GM18870 (cell line): ENCODE data around the gene FSD2.
"Not testable (repeated sequence)": the region's sequence is repeated elsewhere in the genome, so short reads cannot be mapped to it uniquely, and the experiment has no call there.

Source experiments
- ATAC-seq: cut with Tn5 transposase; IDR thresholded peaks from one replicate; pipeline ENCODE4 v1.9.1; 2021; ENCODE audit warnings: moderate library complexity; ENCODE audit not compliant: unreplicated experiment

Gene FSD2

GRCh38 chr15:82830427-82831173 lies 24.7 kb upstream of the FSD2 start:
- ATAC-seq = no peak

DNA sequence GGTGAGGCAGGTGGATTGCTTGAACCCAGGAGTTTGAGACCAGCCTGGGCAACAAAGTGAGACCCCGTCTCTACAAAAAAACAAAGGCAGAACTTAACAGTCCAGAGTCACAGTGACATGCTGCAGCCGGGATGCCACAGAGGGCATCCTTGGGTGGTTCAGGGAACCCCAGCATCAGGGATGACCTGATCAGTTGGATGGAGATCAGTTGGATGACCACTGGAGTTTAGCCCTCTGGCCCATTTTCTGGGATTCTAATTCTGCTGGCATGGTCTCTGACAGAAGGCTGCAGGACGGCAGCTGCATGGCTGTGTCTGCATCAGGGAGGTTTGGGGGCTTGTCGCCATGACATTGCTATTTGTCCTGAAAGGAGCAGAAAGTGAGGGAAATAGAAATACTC lies 23.4 kb upstream of the FSD2 start:
- no peak for ATAC-seq

- no peak for ATAC-seq
These were observed 22.2 kb upstream of the FSD2 start for GRCh38 chr15:82828075-82828474.

DNA sequence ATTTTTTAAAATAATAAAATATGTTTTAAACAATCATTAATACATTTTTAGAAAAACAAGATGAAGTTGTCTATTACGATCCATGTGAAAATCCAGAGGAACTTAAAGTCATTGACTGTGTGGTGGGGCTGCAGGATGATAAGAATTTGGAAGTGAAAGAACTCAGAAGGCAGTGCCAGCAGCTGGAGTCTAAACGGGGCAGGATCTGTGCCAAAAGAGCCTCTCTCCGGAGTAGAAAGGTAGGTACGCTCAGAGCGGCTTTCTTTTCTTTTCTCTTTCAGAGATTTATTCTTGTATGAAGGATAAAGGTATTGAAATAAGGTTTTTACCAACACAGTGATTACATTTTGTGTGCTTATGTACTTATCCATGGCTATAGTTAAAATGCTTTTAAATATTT lies 17.2 kb upstream of the FSD2 start:
- no peak for ATAC-seq

- not testable (repeated sequence) for ATAC-seq
These were observed 16.0 kb upstream of the FSD2 start for GRCh38 chr15:82821851-82822250.

DNA sequence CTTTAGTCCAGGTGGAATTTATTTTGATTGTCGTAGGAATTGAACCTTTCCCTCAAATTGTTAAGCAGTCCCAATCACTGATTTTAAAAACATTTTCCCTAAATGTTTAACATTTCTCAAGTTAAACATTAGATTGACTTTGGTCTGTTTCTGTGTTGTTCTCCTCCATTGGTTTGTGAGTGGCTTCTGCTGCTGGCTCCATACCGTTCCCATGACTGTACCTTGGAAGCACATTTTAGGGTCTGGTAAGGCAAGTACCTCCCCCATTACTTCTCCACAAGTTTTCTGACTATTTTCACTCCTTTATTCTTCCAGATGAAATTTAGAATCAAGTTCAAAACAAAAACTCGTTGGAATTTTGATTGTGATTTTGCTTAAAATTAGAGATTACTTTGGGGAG lies 15.5 kb upstream of the FSD2 start:
- ATAC-seq = not testable (repeated sequence)

- ATAC-seq = no peak
These were observed 14.3 kb upstream of the FSD2 start for GRCh38 chr15:82820128-82820527.

GRCh38 chr15:82812994-82813393 lies 7.1 kb upstream of the FSD2 start:
- no peak for ATAC-seq

GRCh38 chr15:82810890-82811426 lies 5.1 kb upstream of the FSD2 start:
- no peak for ATAC-seq

- ATAC-seq = no peak
These were observed 4.4 kb upstream of the FSD2 start for GRCh38 chr15:82810061-82810889.

DNA sequence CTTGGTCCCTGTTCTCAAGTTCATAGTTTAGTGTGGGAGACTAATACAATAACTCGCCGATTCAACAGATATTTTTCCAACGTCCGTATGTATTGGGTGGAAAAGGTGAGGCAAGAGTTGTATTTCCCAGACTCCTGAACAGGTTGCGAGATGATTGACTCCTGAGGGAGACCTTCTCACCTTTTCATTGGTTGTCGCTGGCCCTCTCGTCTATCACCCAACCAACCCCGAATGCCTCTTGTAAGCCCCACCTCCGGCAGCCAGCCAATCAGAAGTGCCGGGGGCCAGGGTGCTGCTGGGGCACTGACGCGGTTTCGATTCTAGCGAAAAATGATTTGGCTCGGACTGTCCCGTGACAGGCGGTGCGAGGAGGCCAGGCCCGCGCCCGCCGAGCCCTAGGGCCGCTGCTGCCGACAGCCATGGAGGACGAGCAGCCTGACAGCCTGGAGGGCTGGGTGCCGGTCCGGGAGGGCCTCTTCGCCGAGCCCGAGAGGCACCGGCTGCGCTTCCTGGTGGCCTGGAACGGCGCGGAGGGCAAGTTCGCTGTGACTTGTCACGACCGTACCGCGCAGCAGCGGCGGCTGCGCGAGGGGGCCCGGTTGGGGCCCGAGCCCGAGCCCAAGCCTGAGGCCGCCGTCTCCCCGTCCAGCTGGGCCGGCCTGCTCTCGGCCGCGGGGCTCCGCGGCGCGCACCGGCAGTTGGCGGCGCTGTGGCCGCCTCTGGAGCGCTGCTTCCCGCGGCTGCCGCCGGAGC lies 3.6 kb upstream of the FSD2 start, which contains the start of gene WHAMM:
Gene WHAMM (plus strand): TSS at position 321 of the 753 bp plus-strand sequence. CDS start 99 bp downstream, at position 420.
- peak; percentile 79 for ATAC-seq

DNA sequence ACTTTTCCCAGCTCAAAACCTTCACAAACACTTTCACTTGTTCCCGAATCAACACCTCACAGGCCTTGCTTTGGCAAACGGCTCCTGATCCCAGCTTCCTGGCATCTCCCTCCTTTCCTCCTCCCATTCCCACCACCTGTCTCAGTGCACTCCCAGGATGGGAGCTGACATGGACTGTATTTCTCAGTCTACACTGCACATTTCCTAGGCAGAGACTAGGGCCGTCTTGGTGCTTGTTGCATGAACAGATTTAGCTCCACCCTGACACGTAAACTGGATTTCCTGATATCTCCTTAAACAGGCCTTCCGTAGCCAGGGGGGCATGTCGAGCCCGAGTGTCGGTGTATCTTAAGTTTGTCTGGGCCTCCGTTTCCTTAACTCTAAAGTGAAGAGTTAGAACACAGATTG lies 2.8 kb upstream of the FSD2 start:
- no peak for ATAC-seq

- ATAC-seq = no peak
These were observed 2.2 kb upstream of the FSD2 start for GRCh38 chr15:82807920-82808633.

- ATAC-seq = no peak
These were observed 1.3 kb downstream of the FSD2 start for GRCh38 chr15:82804575-82804949.

- no peak for ATAC-seq
These were observed 1.9 kb downstream of the FSD2 start for GRCh38 chr15:82803793-82804574.

DNA sequence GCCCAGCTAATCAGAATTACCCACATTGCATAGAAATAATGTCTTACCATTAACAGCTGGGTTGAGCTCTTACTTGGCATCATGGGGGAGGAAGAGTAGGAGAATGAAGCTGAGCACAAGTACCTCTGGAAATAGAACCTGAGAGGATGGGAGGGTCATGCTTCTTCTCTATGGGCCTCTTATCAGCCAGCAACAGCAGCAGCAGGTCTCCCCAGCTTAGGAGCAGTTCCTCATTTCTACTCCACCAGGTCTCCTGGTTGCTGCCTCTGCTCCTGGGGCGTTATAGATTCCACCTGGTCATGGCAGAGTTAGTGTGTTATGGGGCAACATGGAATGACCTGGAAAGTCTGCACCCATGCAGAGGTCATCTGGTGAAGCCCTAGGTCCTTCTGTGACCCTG lies 3.4 kb downstream of the FSD2 start:
- no peak for ATAC-seq

DNA sequence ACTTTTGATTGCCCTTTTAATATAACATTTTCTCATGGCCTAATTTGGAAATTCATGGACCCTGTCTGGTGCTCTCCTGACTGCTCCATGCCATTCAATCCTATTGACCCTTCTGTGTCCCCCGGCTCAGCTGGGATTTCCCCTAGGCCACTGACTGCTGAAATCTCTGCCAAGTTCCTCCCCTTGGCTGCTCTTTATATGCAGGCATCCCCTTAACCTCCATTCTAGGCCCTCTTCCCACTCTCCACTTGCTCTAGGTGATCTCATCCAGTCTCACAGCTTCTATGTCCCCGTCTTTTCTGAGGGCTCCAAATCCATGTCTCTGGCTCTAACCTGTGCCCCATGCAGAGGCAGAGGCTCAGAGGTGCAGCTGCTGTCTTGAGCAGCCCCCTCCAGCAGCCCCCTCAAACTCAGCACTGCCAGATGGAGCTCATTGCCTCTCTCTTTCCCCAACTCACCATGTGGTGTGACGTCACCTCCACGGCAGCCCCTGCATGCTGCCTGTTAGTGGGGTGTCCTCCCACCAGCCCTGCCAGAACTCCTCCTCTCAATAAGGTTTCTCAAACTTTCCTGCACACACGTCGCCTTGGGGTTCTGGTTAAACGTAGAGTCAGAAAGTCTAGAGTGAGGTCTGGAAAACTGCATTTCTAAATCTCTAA lies 6.6 kb downstream of the FSD2 start:
- no peak for ATAC-seq

- ATAC-seq = no peak
These were observed 7.2 kb downstream of the FSD2 start for GRCh38 chr15:82798531-82799166.

GRCh38 chr15:82798104-82798503 lies 7.8 kb downstream of the FSD2 start:
- ATAC-seq = no peak
